Activated gamma-delta T cell treated with anti-CD3 and anti-CD28 coated beads, Interleukin-2, amount 50 U/mL, for 16 hours (primary cell): ENCODE measurements around the gene DIDO1.
A peak's percentile ranks its signal among the peaks of the same experiment; 100 is the strongest.

Experiments
- DNase-seq: peaks from one replicate; pipeline ENCODE4 v3.0.0-alpha.2; 2020; ENCODE audit warnings: low read depth

The DIDO1 gene

DNA sequence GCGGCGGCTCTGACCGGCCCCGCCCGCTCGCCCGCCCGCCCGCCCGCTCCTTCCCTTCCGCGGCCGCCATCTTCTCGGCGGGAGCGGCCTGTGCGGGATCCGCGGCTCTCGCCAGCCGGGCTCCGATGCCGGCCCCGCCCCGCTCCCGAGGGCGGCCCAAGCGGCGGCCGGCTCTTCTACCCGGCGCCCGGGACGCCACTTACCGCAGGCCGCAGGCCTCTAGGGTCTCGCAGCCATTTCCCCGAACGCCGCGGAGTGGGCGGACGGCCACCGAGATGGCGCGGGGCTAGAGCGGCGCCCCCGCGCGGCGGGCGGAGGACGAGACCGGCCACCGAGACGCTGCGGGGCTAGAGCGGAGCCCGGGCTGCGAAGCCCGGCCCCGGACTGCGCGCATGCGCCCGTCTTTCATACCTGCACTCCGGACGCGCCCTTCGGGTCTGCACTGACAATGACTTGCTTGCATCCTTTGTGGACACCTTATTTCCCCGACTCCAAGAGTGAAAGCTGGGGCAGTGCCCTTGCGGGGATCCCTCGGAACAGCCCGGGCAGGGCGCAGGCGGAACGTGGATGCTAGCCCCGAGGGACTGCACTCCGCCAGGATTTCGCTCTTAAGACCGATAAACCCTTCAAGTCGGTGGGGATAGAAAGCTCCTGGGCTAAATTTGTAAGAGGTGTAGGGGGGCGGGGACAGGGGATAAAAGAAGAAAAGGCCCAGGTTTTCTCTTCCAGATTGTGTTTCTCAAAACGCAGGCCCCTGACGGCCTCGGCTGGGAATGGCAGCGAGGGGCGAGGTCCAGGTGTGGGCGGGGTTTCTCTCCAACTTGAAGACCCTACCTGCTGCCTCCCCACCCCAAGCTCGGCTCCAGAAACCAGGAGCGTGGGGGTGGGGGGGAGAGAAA is at the start of gene DIDO1:
Gene DIDO1 (minus strand): TSS at position 277 of the 899 bp plus-strand sequence.
- DNase-seq, result peak; percentile 88

DNA sequence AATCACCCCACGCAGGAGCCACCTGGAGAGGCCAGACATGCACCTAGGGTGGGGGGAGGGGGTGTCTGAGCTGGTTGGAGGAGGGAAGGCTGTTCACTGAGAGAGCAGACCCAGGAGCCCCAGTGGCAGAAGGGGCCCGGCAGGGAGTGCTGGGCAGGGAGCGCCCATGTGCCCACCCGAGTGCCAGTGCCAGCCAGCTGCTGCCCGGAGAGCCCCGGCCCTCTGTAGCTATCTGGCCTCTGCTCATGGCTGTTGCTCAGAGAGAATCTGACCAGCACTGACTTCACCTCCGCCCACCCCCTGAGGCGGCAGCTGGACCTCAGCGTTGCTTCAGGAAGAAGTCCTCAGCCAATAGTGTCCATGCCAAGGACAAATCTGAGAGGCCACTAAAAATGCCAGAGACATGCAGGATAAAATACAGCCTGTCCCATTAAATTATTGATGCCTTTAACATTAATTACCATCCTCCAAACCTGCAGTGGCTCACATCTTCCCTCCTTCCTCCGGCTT is 49.0 kb upstream of the DIDO1 start:
- DNase-seq, result no peak

DNA sequence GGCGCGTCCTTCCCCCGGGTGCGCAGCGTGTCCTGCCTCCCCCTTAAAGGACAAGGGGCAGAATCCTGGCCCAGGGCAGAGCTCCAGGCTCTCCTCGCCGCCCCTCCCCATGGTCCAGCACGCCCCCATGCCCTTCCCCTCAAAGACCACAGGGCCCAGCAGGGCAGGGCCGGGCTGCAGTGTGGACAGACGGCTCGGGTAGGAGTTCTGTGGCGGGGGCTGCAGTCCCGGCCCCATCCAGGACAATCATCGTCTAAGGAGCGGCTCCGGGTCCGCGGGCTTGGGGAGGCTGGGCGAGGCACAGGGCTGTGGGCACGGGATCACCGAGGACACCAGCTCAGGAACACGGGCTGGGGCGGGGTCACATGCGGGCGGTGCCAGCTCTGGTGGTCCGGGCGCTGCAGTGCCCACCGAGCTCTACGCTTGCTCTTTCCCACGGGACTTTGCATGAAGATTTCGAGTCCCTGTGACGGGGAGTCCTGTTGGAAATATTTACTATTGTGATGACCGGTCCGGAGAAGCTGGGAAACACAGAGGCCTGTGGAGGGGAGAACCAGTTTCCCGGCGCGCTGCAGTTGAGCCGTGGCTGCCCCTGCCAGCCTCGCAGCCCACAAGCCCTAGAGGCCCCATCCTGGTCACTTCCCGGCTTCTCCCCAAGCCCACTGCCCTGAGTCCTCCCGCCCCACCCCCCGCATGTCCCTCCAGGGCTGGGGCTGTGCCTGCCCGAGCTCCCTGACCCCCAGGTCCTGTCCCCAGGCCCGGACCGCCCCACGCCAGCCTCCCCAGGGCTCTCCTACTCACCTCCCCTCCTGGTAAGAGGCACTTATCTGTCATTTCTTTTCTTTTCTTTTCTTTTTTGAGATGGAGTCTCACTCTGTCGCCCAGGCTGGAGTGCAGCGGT is 46.8 kb upstream of the DIDO1 start:
- DNase-seq, result no peak

DNA sequence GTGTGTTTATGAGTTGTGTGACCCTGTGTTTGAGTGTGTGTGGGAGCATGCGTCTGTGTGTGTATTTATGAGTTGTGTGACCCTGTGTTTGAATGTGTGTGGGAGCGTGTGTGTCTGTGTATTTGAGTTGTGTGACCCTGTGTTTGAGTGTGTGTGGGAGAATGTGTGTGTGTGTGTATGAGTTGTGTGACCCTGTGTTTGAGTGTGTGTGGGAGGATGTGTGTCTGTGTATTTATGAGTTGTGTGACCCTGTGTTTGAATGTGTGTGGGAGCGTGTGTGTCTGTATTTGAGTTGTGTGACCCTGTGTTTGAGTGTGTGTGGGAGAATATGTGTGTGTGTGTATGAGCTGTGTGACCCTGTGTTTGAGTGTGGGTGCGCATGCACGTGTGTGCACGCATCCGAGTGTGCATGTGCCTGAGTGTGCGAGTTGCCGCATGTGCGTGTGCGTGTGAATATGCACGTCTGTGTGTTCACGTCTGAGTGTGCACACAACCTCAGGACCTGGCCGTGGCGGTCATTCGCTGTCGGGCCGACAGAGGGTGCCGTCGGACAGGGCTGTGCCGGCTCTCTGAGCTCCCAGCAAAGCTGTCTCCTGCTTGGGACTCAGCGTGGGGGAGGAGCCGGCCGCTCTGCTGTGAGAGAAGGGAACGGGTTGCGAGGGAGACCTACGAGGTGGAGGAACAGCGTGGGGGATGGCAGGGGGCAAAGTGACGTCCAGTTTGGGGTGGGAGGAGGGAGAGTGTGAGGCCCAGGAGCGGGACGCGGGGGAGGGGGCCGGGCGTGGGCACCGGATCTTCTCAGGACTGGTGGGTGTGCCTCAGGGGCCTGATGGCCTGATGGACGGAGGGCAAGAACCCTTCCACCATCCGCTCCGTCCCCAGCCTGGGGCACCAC is 45.9 kb upstream of the DIDO1 start:
- DNase-seq, result peak; percentile 68

DNA sequence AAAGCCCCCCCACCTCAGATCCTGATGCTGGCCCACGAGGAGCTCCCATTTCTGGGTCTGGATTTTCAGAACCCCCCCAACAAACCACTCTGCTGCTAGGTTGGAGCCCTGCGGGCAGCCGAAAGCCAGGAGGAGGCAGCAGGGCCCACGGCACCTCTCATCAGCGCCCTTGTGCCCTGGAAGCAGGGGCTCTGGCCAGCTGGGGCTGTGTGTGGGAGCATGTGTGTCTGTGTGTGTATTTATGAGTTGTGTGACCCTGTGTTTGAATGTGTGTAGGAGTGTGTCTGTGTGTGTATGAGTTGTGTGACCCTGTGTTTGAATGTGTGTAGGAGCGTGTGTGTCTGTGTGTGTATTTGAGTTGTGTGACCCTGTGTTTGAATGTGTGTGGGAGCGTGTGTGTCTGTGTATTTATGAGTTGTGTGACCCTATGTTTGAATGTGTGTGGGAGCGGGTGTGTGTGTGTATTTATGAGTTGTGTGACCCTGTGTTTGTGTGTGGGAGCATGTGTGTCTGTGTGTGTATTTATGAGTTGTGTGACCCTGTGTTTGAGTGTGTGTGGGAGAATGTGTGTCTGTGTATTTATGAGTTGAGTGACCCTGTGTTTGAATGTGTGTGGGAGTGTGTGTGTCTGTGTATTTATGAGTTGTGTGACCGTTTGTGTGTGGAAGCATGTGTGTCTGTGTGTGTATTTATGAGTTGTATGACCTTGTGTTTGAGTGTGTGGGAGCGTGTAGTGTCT is 45.1 kb upstream of the DIDO1 start:
- DNase-seq, result no peak

DNA sequence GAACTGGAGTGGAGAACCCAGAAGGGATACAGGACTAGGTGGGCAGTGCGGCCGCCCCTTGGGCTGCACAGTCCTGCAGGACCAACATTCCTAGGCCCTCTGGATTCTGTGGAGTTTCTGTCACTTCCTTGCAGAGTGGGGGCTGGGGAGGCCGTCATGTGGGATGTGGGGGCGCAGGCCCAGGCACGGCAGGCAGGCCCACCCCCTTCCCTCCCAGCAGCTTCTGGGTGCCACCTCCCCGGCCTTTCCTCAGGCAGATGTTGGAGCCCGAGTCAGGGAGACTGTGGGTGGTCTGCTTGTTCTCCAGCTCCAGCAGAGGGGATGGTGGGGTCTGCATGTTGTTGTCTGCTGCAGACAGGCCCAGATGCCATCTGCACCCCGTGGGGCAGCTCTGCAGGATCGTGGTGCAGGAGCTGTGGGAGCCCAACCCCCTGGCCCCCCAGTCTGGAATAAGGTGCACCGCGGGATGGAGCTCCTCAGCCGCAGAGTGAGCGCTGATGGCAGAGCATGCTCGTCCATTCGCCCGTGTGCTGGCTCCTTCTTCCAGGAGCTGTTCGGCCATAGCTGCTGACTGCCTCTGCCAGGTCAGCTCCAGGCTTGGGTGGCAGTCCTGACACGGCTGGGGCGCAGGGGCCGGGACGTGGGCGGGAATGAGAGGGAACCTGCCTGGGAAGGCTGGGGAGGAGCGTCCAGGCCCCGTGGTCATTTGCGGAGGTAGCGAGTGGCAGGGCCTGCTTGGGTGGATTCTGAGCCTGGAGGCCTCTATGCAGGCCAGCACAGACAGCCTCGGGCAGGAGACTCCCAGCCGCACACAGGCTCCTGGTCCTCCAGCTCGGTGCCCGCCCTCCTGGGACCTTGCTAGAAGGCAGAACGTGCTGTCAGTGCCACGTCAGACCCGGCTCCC is 44.3 kb upstream of the DIDO1 start:
- no peak for DNase-seq

DNA sequence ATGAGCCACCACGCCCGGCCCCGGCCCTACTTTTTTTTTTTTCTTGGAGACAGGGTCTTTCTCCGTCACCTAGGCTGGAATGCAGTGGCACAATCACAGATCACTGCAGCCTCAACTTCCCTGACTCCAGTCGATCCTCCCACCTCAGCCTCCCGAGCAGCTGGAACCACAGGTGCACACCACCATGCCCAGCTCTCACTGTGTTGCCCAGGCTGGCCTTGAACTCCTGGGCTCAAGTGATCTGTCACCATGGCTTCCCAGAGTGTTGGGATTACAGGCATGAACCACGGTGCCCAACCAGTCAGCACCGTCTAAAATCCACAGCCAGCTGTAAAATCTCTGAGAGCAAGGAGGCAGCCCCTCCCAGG is 43.6 kb upstream of the DIDO1 start:
- DNase-seq, result no peak

DNA sequence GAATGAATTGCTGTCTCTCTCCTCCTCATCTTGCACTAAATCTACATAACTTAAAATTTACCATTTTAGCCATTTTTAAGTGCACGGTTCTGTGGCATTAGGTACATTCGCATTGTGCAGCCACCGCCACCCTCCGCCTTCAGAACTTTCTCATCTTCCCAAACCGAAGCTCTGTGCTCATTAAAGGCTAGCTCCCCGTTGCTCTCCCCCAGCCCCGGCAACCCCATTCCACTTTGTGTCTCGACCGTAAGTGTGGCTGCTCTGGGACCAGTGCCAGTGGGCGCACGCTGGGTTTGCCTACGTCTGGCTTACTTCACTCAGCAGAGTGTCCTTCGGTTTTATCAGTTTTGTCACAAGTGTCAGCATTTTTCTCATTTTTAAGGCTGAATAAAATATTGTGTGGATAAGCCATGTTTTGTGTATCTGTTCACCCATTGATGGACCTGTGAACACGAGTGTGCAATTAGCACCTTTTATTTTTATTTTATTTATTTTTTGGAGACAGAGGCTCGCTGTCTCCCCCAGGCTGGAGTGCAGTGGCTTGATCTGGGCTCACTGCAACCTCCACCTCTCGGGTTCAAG is 43.0 kb upstream of the DIDO1 start:
- no peak for DNase-seq

DNA sequence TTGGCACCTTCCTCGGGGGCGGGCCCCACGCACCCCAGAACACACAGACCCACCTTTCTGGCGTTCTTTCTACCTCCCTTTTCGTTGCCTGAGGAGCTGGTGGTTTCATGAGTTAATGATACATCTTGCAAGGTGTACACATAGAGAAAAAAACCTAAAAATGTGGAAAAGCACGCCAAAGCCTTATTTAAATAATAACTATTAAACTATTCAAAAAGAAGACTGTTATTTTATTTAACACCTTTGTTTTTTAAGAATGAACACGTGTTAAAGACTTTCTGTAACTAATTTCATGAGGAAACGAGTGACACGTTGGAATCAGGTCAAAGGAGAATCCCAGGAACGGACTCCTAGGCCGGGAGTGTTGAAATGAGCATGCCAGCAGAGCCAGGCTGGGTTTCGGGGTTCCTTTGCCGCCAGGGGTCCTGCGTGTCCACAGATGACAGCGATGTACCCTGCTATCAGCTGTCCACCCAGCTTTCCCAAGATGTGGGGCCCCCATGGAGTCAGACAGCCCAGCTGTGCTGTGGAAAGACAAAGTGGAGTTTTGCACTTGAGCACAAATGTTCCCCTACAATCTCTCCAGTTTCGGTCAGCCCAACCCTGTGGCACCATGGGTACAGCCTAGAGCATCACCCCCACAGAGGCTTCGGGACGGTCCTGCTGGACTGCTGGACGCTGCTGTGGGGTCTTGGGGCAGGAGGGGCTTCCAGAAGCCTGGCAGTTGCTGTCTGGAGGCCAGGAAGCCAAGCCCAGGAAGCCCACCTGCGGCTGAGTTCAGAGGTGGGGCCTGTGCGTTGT is 42.3 kb upstream of the DIDO1 start:
- no peak for DNase-seq

DNA sequence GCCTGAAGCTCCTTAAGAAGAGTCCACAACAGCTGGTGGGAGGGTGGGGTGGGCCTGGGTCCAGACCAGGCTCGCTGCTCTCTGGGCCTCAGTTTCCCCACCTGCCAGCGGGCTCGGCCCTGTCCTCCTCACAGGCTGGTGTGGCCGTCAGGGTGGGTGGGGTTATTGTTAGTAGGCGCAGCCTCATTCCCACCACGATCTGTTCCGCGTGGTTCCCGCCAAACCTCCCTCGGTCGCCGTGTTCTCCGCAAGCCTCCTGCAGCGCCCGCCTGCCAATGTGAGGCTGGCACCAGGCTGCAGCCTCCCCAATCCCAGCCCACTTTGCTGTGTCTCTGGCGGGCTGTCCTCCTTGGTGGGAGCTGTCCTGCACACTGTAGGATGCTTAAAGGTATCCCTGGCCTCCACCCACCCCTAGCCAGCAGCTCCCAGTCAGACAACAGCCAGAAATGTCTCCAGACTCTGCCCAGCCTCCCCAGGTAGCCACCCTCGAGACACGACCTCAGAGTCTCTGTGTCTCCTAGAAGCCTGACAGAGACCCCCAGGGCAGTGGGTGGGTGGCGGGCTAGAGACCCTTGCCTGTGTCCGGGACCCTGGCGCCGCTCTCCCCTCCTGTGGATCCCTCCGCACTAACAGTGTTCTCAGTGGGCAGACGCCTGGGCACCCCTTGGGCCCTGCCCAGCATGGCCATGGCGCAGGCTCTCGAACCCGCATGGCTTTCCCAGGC is 41.5 kb upstream of the DIDO1 start:
- no peak for DNase-seq

DNA sequence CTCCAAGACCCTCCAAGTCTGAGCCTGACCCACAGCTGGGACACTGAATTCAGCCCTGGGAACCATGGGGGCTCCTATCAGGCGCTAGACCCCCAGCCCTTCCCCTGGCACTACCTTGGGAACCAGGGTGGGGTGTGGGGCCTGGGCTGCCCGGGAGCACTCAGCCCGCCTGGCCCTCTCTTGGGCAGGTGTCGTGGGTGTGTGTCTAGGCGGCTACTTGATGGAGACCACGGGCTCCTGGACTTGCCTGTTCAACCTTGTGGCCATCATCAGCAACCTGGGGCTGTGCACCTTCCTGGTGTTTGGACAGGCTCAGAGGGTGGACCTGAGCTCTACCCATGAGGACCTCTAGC is 40.8 kb upstream of the DIDO1 start:
- no peak for DNase-seq

DNA sequence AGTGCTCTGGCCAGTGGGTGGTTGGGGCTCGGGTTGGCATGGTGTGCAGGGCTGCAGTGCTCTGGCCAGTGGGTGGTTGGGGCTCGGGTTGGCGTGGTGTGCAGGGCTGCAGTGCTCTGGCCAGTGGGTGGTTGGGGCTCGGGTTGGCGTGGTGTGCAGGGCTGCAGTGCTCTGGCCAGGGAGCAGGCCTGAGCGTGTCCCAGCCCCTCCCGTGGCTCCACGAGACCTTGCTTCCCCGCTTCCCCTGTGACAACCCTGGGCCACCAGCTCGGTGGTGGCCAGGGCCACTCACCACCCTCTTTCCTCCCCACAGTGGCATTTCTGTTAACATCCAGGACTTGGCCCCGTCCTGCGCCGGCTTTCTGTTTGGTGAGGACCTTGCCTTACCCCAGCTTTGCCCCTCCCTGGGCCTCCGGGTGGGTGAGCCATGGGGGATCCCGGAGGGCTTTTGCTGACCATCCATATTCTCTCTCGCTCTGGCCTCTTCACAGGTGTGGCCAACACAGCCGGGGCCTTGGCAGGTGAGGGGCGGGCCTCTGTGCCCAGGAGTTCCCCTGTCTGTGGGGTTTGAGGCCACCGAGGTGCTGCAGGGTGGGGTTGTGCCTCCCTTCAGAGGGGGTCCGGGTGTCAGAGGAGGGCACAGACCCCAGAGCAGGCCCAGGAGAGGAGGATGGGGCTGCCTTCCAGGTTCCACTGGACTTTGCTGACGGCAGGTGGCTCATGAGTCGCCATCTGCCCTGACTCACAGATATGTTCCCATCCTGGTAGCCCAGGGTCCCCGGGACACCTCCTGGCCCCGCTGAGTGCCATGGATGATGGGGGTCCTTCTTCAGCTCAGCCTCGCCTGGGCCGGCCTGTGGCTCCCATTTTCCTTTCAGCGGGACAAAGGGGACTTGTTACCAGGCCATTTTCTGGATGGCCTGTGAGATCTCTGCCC is 40.2 kb upstream of the DIDO1 start:
- no peak for DNase-seq

DNA sequence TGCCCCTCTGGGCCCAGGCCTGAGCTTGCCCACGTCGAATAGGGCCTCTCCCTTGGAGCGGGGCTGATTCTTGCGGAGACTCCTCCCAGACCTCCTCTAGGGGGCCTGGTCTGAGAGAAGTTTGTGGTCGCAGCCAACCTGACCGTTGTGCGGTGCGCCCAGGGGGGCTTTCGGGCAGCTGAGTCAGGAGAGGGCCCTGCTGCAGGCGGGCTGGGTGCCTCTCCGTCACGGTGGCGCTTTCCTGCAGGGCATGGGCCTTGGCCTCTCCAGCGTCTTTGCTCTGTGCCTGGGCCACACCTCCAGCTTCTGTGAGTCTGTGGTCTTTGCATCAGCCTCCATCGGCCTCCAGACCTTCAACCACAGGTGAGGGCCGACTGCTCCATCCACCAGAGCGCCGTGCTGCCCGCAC is 39.1 kb upstream of the DIDO1 start:
- no peak for DNase-seq

DNA sequence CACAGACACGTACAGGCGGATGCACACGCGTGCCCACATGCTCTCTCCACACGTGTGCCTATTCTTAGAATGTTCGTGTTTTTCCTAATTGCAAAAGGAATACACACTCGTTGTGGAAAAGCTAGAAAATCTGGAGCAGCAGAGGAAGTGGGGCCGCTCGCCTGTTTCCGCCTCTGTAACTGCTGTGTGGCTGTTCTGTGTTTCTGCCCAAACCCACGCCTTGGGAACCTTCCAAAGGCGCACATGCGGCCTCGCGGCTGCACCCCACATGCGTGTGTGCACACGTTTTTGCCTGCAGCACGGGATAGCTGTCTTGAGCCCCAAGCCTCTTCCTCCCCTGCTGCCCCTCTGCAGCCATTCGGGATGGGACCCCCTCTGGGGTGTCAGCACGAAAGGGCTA is 38.4 kb upstream of the DIDO1 start:
- DNase-seq, result no peak

DNA sequence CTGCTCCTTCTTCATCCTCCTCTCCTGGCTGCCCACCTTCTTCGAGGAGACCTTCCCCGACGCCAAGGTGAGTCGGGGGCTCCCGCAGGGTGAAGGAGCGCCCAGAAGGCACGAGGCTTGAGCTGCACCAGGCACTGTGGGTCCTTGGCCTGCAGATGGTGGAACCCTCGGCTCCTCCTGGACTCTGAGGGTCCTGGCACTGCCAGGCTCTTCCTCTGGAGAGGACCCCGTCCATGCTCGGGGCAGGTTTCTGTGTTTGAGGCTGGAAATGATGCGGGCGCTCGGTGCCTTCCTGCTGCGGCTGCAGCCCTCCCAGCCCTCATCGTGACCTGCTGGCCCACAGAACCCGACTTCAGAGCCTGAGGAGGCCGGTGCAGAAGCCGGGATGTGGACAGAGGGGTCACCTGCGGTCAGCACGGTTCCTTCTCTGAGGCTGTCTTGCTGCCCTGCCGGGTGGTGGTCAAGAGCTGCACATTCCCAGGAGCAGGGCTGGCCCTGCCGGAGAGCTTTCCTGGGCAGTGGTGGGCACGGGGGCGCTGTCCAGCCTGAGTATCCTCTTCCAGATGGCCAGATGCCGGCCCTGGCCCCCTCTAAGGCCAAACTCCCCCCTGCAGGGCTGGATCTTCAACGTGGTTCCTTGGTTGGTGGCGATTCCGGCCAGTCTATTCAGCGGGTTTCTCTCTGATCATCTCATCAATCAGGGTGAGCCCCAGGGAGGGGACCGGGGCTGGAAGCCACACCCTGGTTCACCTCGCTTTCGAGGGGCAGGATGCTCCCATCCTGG is 37.5 kb upstream of the DIDO1 start:
- no peak for DNase-seq

DNA sequence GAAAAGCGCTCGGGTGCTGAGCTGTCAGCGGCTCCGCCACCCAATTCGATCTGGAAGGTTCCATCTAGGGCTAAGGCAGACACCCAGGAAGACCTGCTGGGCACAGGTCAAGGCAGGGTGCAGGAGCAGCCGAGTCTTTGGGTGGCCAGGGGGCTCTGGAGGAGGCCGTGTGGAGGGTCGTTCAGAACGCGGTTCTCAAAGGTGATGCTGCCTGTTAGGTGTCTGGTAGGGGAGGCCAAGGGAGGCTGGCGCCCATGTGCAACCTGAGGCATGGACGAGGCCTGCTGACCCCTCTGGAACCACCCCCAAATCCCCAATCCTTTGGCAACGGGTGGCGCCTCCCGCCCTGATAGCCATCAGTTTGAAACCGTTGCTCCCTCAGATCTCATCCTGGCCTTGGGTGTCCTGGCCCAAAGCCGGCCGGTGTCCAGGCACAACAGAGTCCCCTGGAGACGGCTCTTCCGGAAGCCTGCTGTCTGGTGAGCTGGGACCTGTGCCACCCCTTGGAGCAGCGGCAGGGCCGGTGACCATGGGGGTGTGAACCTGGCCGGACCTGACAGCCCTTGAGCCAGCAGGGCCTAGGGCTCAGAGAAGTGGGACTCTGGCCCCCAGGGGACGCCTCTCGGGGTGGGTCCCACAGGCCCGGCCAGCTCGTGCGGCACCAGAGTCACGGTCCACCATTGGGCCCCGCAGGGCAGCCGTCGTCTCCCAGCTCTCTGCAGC is 36.7 kb upstream of the DIDO1 start:
- DNase-seq, result no peak
